SHP77 (cell line): ENCODE measurements around the gene SETD6.
A peak's percentile ranks its signal among the peaks of the same experiment; 100 is the strongest.

Experiments used
- DNase-seq, 2 experiments: peaks; one replicate each; lab custom pipeline; 2025; lab: John Stamatoyannopoulos, UW

Gene SETD6

GRCh38 chr16:58507963-58508670 lies 7.2 kb upstream of the SETD6 start:
- DNase-seq = no peak

- no peak for DNase-seq
Measured at GRCh38 chr16:58508671-58509251, 6.6 kb upstream of the SETD6 start.

GRCh38 chr16:58509256-58510096 lies 5.8 kb upstream of the SETD6 start:
- no peak for DNase-seq

GRCh38 chr16:58510097-58510775 lies 5.1 kb upstream of the SETD6 start:
- no peak for DNase-seq

- no peak for DNase-seq
Measured at GRCh38 chr16:58510776-58511628, 4.3 kb upstream of the SETD6 start.

- DNase-seq = peak; percentile 62 to 68
Measured at GRCh38 chr16:58511933-58512815, 3.1 kb upstream of the SETD6 start.

GRCh38 chr16:58513874-58514273 lies 1.4 kb upstream of the SETD6 start:
- DNase-seq = no peak

GRCh38 chr16:58515871-58516767 lies 802 bp downstream of the SETD6 start:
- peak in 1 of 2 experiments; percentile 44 for DNase-seq

GRCh38 chr16:58516768-58517107 lies 1.4 kb downstream of the SETD6 start:
- DNase-seq = no peak

- DNase-seq = no peak
Measured at GRCh38 chr16:58518083-58518979, 3.0 kb downstream of the SETD6 start.

GRCh38 chr16:58518980-58519368 lies 3.7 kb downstream of the SETD6 start:
- no peak for DNase-seq

- DNase-seq = no peak
Measured at GRCh38 chr16:58519707-58520106, 4.4 kb downstream of the SETD6 start.

- DNase-seq = no peak
Measured at GRCh38 chr16:58530179-58530578, 14.9 kb downstream of the SETD6 start.

GRCh38 chr16:58532414-58532813 lies 17.1 kb downstream of the SETD6 start:
- no peak for DNase-seq

GRCh38 chr16:58533751-58534470 lies 18.6 kb downstream of the SETD6 start:
- no peak for DNase-seq

- no peak for DNase-seq
Measured at GRCh38 chr16:58535100-58535499, 19.8 kb downstream of the SETD6 start.

GRCh38 chr16:58536278-58536677 lies 21.0 kb downstream of the SETD6 start:
- no peak for DNase-seq
